AG09309 (cell line): Measurements from ENCODE around the gene REL.

Source experiments
- DNase-seq: peaks from one replicate; pipeline ENCODE4 v3.0.0-alpha.2; 2010; ENCODE audit warnings: low read depth
- H3K4me3 ChIP-seq: 2 replicates; pipeline ENCODE4 v1.5.1; 2011; ENCODE audit warnings: mild to moderate bottlenecking, low read depth, low read length, moderate library complexity; ENCODE audit not compliant: control insufficient read depth
- TF ChIP-seq, protein P1 (sequence below): IDR thresholded peaks from 2 replicates; pipeline ENCODE4 v1.5.1; 2011; ENCODE audit warnings: mild to moderate bottlenecking, low read depth, low read length, inconsistent platforms; ENCODE audit not compliant: insufficient read depth, control insufficient read depth; ENCODE audit errors: missing control alignments

The REL gene

DNA sequence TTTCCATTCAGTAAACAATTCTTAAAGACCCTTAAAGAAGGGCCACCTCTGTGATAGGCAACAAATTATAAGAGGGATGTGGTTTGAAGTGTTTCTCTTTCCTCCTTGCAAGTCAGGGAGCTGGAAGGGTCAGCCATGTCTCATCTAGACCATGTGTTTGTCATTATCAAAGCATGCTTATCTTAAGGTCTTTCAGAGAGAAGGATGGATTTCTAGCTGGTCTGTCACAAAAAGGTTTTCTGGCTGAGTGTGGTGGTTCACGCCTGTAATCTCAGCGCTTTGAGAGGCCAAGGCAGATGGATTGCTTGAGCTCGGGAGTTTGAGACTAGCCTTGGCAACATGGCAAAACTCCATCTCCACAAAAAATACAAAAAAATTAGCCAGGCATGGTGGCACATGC is 77.0 kb downstream of the REL start:
- TF ChIP-seq, protein P1, sequence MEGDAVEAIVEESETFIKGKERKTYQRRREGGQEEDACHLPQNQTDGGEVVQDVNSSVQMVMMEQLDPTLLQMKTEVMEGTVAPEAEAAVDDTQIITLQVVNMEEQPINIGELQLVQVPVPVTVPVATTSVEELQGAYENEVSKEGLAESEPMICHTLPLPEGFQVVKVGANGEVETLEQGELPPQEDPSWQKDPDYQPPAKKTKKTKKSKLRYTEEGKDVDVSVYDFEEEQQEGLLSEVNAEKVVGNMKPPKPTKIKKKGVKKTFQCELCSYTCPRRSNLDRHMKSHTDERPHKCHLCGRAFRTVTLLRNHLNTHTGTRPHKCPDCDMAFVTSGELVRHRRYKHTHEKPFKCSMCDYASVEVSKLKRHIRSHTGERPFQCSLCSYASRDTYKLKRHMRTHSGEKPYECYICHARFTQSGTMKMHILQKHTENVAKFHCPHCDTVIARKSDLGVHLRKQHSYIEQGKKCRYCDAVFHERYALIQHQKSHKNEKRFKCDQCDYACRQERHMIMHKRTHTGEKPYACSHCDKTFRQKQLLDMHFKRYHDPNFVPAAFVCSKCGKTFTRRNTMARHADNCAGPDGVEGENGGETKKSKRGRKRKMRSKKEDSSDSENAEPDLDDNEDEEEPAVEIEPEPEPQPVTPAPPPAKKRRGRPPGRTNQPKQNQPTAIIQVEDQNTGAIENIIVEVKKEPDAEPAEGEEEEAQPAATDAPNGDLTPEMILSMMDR: no peak
- peak; percentile 7 for DNase-seq
- no peak overlapping the region for H3K4me3 ChIP-seq

DNA sequence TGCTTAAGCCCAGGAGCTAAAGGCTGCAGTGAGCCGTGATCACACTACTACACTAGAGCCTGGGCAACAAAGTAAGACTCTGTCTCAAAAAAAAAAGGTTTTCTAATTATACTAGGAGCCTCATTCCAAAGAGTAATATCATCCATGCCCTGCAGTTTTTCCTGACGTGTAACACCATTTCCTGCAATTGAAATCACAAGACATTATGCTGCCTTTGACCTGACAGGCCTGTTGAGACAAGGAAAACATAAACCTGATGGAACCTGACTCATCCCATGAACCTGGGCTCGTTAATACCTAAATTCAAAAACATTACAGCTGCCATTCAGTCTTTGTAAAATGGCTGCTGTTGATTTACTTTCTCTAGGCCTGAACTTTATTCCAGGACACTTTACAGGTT is 77.4 kb downstream of the REL start:
- H3K4me3 ChIP-seq: no peak overlapping the region
- TF ChIP-seq, protein P1: no peak
- peak; percentile 20 for DNase-seq

DNA sequence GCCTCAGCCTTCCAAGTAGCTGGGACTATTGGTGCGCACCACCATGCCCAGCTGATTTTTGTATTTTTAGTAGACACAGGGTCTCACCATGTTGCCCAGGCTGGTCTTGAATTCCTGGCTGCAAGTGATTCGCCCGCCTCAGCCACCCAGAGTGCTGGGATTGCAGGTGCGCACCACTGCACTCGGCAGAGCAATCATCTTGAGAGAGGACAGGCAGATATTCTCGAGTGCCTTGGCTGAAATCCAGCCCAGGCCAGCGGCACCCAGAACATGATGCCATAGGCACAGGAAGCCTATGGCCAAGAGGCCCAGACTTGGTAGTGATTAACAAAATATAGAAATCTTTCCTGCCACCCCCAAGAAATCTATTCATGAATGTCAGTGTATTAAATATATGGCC is 78.1 kb downstream of the REL start:
- H3K4me3 ChIP-seq: no peak overlapping the region
- no peak for DNase-seq
- TF ChIP-seq, protein P1: no peak

DNA sequence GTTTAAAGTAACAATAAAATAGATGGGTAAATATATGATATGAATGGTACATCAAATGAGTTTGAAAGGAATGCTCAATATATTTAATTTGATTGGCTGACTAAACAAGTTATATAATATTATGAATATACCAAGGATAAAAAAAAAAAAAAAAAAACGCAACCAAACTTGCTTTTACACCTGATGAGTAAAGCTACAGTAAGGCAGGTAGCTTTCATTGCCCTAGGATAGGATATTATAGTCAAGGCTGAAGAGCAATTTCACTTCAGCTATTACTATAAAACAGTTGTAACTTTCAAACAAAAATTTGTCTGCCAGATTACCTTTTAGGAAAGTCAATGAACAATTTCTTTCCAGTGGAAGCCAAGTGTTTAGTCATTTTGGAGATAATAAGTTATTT is 79.3 kb downstream of the REL start:
- TF ChIP-seq, protein P1: no peak
- no peak for DNase-seq
- no peak overlapping the region for H3K4me3 ChIP-seq

DNA sequence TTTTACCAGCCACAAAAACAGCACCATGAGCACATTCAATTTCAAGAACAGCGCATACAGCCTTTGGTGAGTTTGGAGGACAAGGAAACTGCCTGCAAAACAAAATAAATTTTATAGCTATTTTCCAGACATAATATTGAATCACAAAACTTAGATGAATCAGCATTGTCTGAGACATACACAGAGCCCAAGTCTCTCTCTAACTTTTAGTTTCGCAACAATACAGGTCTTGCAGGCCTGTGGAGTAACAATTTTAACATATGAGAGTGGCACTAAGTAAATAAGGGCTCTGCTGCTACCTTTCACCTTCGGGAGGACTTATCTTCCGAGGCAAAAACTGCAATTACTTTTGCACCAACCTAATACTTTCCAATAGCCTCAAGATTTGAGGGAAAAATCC is 80.1 kb downstream of the REL start:
- peak; percentile 68 for DNase-seq
- H3K4me3 ChIP-seq: no peak overlapping the region
- TF ChIP-seq, protein P1: no peak

DNA sequence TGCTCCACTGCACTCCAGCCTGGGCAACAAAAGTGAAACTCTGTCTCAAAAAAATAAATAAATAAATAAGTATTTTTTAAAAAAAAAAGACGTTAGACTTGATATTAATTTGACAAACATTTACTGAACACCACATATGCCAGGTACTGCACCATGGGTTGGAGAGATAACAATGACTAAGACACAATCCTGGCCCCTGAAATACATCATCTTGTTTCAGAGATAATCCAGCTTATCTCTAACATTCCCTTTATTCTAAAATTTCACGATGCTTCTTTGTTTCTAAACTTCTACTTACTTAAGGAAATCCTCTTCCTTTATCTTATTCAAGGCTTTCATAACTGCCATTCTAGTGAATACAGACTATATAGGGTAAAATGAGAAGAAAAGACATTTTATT is 81.2 kb downstream of the REL start:
- H3K4me3 ChIP-seq: no peak overlapping the region
- TF ChIP-seq, protein P1: no peak
- no peak for DNase-seq

DNA sequence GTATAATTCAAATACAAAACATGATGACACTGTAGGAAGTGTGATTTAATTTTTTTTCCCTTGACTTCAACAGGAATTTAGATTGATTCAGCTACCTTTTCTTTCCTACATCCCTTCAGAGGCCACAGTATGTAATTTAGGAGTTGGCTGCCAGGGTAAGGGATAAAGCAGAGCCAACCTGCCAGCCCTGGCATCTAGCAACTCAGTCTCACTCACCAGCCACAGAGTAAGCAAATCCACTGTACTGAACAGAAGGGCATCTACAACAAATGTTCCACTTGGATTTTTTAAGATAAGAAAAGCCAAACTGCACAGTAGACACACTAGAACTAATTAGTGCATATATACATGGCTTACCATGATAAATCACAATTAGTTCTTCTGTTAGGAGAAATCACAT is 81.8 kb downstream of the REL start:
- TF ChIP-seq, protein P1: no peak
- H3K4me3 ChIP-seq: no peak overlapping the region
- no peak for DNase-seq
